GM12872 (cell line): ENCODE results near the gene NR1I3.
A peak's percentile ranks its signal among the peaks of the same experiment; 100 is the strongest.

Experiments used
- TF ChIP-seq, protein P1 (sequence below): IDR thresholded peaks from 3 replicates; pipeline ENCODE4 v1.5.1; 2011; ENCODE audit warnings: low read depth, mild to moderate bottlenecking, low read length, moderate library complexity; ENCODE audit not compliant: insufficient read depth

Gene NR1I3

DNA sequence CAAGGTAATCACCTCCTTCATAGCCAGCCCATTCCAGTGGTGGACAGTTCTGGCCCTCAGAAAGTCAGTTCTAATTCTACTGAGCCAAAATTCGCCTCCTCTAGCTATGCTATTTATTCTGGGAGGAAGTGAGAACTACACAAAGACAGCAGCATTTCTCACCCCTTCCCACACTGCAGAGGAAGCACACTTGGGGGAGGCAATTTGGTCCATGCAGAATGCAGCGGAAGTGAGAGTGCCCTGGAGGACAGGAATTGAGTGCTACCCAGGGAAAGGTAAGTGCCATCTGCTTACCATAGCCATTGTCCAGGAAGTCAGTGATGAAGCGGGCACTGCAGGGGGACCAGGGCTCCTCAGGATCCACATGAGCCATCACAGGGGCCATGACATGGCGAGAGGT, 42.8 kb downstream of the NR1I3 start:
- TF ChIP-seq, protein P1, sequence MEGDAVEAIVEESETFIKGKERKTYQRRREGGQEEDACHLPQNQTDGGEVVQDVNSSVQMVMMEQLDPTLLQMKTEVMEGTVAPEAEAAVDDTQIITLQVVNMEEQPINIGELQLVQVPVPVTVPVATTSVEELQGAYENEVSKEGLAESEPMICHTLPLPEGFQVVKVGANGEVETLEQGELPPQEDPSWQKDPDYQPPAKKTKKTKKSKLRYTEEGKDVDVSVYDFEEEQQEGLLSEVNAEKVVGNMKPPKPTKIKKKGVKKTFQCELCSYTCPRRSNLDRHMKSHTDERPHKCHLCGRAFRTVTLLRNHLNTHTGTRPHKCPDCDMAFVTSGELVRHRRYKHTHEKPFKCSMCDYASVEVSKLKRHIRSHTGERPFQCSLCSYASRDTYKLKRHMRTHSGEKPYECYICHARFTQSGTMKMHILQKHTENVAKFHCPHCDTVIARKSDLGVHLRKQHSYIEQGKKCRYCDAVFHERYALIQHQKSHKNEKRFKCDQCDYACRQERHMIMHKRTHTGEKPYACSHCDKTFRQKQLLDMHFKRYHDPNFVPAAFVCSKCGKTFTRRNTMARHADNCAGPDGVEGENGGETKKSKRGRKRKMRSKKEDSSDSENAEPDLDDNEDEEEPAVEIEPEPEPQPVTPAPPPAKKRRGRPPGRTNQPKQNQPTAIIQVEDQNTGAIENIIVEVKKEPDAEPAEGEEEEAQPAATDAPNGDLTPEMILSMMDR: no peak

DNA sequence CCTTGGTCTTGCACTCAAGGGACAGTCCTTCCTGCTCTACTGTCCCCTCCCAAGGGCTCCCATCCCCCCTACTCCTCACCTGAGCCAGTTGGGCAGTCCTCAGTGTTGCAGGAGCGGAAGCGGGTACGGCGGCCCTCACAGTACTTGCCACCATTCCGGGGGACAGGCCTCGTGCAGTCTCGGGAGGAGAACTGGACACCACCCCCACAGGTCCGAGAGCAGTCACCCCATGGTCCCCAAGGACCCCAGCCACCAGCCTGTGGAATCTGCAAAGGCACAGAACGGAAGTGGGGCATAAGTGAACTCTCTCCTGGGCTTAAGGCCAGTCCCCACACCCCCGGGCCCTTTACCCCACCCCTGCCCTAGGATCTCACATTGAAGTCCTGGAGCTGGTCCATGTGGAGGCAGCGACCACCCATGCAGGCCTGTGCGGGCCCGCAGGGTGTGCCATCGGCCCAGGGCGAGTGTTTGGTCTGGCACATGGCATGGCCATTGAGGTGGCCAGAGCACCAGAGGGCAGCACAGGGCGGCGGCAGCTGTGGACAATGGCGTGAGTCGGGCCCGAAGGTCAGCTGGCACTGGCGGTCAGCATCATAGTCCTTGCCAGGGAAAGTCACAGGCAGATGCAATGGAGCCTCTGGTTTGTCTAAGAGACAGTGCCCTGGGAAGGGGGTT, 44.3 kb downstream of the NR1I3 start:
- TF ChIP-seq, protein P1: no peak

DNA sequence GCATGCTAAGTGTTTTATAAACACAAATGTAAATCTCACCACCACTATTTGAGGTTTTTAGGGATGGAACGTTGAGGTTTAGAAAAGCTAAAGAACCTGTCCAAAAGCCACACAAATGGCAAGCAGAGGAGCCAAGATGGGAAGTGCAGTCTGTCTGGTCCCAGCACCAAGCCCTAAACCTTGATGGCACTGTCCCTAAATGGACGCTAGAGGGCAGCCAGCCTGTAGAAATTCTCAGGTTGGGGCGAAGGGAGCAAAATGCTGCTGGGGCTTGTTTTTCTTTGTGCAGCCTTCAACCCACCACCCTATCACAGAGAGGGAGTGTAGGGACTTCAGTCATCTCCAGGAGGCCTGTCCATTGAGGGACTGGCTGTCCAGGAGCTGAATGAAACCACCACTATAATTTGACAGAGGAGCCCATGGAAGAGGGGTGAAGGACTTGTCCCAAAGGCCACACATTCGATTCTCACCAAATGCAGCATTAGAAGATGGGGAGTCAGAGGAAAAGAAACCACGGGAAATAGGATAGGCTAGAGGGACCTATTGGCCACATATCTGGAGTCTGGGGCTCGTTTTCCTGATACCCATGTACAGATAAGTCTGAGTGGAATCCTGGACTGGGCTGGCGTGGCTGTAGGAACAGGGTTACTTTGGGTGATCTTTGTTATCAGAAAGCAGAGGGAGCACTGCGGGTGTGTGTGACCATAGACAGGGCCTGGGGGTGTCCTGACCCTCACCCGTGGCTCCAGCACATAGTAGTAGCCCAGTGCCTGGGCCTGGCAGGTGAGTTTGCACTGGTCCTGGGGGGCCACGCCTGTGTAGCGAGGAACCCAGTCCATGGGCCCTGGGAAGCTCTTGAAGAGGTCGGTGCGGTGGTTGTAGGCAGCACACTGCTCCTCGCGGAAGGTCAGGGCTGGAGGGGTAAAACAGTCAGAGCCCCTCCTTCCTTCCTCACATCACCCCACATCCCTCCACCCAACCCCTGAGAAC, 45.2 kb downstream of the NR1I3 start:
- TF ChIP-seq, protein P1: peak; percentile 97

DNA sequence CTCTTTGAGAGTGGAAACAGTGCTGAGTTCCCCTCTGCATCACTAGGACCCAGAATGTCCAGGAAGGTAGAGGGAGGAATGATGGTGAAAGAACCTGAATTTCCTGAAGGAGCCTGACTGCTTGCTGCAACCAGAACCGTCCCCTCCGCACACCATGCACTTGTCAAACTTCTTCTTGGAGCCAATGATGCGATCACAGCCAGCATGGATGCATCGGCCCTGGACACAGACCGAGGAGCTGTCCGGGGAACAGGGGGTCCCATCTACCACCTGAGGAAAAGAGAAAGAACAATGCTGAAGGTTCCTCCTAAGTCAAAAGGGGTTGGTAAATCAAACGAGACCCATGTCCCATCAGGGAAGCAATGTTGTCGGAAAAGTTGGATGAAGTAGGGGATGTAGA, 46.0 kb downstream of the NR1I3 start:
- TF ChIP-seq, protein P1: no peak

DNA sequence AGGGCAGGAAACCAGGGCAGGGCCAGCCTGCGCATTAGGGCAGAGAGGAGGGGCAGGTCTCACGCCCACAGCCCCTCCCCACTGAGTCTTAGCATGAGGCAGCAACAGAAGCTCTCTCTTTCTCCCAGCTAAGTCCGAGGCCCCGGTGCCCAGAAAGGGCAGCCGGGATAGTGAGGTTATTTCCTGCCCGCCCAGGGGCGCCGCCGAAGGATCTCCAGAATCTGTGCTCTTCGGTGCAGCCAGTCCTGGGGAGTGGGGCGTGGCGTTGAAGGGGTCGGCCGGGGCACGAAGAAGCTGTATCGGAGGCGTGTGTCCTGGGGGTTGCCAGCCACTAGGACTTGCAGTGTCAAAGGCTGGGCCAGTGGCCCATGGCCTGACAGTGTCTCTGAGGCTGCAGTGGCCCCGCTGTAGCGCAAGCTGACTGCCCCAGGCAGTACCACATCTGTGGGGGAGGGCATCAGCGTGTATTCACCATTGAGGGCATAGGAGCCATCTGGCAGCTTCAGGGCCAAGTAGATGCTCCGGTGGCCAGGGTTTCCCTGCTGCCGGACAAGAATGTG, 47.0 kb downstream of the NR1I3 start:
- TF ChIP-seq, protein P1: no peak

DNA sequence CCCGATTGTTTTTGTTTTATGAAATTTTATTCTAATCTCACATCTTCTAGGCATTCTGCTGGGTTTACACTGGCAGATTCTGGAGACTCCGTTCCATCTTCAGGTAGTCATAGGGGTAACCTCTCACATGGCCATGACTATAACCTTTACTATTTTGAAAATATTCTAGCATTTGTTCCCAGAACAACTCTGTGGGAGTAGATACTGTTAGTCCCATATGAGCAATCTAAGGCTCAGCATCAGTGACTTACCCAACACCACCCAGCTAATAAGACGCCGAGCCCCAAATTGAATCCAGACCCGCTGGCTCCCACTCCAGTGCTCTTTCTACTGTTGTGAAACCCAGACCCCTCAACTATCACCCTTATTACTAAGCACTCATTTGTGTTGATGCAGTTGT, 49.0 kb downstream of the NR1I3 start:
- TF ChIP-seq, protein P1: no peak

DNA sequence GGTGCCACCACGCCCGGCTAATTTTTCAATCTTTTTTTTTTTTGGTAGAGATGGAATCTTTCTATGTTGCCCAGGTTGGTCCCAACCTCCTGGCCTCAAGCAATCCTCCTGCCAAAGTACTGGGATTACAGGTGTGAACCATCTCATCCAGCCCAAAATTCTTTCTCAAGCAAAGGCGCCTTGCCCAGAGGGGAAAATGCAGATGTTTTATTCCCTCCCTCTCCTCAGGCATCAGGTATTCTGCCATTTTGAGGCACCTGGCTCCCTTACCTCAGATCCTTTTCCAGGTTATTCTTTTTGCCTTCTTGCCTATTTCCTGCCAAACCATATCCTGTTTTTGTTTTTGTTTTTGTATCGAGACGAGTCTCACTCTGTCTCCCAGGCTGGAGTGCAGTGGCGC, 49.6 kb downstream of the NR1I3 start:
- TF ChIP-seq, protein P1: no peak
